IMR-90 (cell line): ENCODE measurements around the gene TPD52L2.

ENCODE experiments used
- CEBPB ChIP-seq: IDR thresholded peaks from 2 replicates; pipeline ENCODE4 v1.6.1; 2012; ENCODE audit warnings: low read depth, low read length, improper control_type of control experiment
- CHD1 ChIP-seq: IDR thresholded peaks from 2 replicates; pipeline ENCODE4 v1.6.1; 2012; ENCODE audit warnings: low read depth, low read length, improper control_type of control experiment
- FOS ChIP-seq: fragments of 150-350 bp; IDR thresholded peaks from 2 replicates; pipeline ENCODE4 v1.6.1; 2016; ENCODE audit warnings: low read depth, low read length
- MAFK ChIP-seq: IDR thresholded peaks from 2 replicates; pipeline ENCODE4 v1.6.1; 2012; ENCODE audit warnings: low read depth, low read length, improper control_type of control experiment
- MAZ ChIP-seq: IDR thresholded peaks from 2 replicates; pipeline ENCODE4 v1.6.1; 2012; ENCODE audit warnings: low read depth, mild to moderate bottlenecking, low read length, improper control_type of control experiment, moderate library complexity, borderline replicate concordance
- MXI1 ChIP-seq: IDR thresholded peaks from 2 replicates; pipeline ENCODE4 v1.6.1; 2012; ENCODE audit warnings: low read depth, mild to moderate bottlenecking, low read length, moderate library complexity, borderline replicate concordance
- POLR2A ChIP-seq: IDR thresholded peaks from 2 replicates; pipeline ENCODE4 v1.6.1; 2012; ENCODE audit warnings: mild to moderate bottlenecking, low read depth, low read length
- RAD21 ChIP-seq: IDR thresholded peaks from 2 replicates; pipeline ENCODE4 v1.6.1; 2012; ENCODE audit warnings: low read length, improper control_type of control experiment
- RCOR1 ChIP-seq: IDR thresholded peaks from 2 replicates; pipeline ENCODE4 v1.6.1; 2012; ENCODE audit warnings: mild to moderate bottlenecking, low read length, improper control_type of control experiment; ENCODE audit not compliant: insufficient replicate concordance
- RFX5 ChIP-seq: IDR thresholded peaks from 2 replicates; pipeline ENCODE4 v1.8.0; 2012; ENCODE audit warnings: low read depth, mild to moderate bottlenecking, low read length, moderate library complexity
- SMC3 ChIP-seq: fragments of 150-350 bp; IDR thresholded peaks from 2 replicates; pipeline ENCODE4 v1.6.1; 2016; ENCODE audit warnings: low read depth, mild to moderate bottlenecking, antibody characterized with exemption, low read length, moderate library complexity
- TF ChIP-seq, protein P1 (sequence below): fragments of 150-350 bp; IDR thresholded peaks from 2 replicates; pipeline ENCODE4 v1.6.1; 2016; ENCODE audit warnings: low read depth, mild to moderate bottlenecking, low read length, moderate library complexity, borderline replicate concordance
- TF ChIP-seq, protein P2 (sequence below): conservative IDR thresholded peaks from 2 replicates; pipeline ENCODE4 v1.5.1; 2012; ENCODE audit warnings: mild to moderate bottlenecking, low read depth, low read length, improper control_type of control experiment

DNA sequence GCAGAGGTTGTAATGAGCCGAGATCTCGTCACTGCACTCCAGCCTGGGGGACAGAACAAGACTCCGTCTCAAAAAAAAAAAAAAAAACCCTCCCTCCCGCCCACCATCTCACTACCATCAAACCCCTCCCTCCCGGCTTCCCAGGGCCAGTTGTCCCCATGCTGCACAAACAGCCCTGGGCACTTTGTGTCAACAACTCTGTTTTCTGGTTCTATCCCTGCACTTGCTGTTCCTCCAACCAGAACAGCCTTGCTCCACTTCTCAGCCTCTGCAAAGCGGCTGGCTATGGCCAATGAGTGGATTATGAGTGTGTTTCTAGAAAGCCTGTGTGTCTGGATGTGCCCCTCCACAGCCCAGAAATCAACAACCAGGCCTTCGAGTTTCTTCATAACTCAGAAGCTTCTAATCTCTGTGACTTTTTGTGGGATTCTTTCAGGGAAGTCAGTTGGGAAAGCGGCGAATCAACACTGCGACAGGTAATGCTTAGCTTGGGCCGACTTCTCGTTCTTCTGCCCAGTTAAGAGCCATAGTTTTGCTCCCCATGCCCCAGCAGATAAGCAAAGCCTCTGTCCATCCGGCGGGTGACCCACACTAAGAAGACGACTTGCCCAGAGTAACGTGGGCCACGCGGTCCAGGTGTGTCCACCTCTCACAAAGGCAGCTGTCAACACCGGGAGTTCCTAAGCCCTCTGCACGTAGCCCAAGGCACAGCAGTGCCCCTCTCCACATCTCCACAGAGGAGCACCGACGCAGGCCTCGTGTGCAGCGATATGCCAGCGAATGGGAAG is 39.5 kb upstream of the TPD52L2 start:
- TF ChIP-seq, protein P1, sequence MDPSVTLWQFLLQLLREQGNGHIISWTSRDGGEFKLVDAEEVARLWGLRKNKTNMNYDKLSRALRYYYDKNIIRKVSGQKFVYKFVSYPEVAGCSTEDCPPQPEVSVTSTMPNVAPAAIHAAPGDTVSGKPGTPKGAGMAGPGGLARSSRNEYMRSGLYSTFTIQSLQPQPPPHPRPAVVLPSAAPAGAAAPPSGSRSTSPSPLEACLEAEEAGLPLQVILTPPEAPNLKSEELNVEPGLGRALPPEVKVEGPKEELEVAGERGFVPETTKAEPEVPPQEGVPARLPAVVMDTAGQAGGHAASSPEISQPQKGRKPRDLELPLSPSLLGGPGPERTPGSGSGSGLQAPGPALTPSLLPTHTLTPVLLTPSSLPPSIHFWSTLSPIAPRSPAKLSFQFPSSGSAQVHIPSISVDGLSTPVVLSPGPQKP, result no peak
- TF ChIP-seq, protein P2, sequence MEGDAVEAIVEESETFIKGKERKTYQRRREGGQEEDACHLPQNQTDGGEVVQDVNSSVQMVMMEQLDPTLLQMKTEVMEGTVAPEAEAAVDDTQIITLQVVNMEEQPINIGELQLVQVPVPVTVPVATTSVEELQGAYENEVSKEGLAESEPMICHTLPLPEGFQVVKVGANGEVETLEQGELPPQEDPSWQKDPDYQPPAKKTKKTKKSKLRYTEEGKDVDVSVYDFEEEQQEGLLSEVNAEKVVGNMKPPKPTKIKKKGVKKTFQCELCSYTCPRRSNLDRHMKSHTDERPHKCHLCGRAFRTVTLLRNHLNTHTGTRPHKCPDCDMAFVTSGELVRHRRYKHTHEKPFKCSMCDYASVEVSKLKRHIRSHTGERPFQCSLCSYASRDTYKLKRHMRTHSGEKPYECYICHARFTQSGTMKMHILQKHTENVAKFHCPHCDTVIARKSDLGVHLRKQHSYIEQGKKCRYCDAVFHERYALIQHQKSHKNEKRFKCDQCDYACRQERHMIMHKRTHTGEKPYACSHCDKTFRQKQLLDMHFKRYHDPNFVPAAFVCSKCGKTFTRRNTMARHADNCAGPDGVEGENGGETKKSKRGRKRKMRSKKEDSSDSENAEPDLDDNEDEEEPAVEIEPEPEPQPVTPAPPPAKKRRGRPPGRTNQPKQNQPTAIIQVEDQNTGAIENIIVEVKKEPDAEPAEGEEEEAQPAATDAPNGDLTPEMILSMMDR, result no peak
- TF ChIP-seq RAD21, result no peak
- no peak for TF ChIP-seq CEBPB
- no peak for TF ChIP-seq RCOR1
- TF ChIP-seq CHD1, result no peak
- TF ChIP-seq MAFK, result no peak
- no peak for TF ChIP-seq SMC3
- TF ChIP-seq POLR2A, result no peak
- TF ChIP-seq RFX5, result no peak
- TF ChIP-seq MAZ, result no peak
- TF ChIP-seq FOS, result no peak
- no peak for TF ChIP-seq MXI1
